Measurements from ENCODE around the gene PACS2. TPM values are rescaled to one million over a fixed set of nuclear protein-coding genes. Genes with fewer than 3 reads are reported as not detected.

PACS2 gene
- total RNA-seq, 1 donor from 2014 or later = 48.0 TPM

DNA sequence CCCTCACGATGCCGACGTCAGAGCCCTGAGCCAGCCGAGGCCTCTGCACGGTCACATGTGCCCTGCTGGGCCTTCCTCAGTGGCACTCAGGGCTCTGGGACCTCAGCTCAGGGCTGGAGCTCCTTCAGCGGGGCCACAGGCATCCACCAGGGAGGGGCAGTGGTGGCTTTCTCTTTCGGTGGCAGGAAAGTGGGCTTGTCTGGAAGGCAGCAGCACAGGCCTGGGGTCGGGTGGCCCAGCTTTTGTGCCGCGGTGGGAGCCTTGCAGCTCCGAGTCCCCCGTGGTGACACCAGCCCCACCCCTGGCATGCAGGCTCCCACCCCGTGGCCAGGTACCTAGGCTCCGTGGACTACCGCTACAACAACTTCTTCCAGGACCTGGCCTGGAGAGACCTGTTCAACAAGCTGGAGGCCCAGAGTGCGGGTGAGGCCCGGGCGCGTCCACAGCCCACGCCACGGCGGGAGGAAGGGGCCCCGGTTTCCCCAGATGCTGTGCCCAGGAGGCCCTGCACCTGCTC lies 69.6 kb downstream of the PACS2 start:
- H3K36me3 Mint-ChIP-seq (ENCODE audit: low read depth) = peaks cover 8% of the 10 kb centered on the region
- TF ChIP-seq, protein P1, sequence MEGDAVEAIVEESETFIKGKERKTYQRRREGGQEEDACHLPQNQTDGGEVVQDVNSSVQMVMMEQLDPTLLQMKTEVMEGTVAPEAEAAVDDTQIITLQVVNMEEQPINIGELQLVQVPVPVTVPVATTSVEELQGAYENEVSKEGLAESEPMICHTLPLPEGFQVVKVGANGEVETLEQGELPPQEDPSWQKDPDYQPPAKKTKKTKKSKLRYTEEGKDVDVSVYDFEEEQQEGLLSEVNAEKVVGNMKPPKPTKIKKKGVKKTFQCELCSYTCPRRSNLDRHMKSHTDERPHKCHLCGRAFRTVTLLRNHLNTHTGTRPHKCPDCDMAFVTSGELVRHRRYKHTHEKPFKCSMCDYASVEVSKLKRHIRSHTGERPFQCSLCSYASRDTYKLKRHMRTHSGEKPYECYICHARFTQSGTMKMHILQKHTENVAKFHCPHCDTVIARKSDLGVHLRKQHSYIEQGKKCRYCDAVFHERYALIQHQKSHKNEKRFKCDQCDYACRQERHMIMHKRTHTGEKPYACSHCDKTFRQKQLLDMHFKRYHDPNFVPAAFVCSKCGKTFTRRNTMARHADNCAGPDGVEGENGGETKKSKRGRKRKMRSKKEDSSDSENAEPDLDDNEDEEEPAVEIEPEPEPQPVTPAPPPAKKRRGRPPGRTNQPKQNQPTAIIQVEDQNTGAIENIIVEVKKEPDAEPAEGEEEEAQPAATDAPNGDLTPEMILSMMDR (IDR thresholded peaks at IDR 0.05) = no peak
- no peak for ATAC-seq (ENCODE audit: low read depth)
- no peaks in the 10 kb centered on the region for H3K27me3 Mint-ChIP-seq
- CTCF ChIA-PET = interaction anchor here (1.8 kb wide), 1 partner anchor 13 kb away, joined by 6 read pairs; no protein-coding TSS in a partner anchor
- H3K27ac Mint-ChIP-seq = no peak overlapping the region
- no peaks in the 10 kb centered on the region for H3K9me3 Mint-ChIP-seq
- peaks cover 2% of the 10 kb centered on the region for H3K4me1 Mint-ChIP-seq
- POLR2A ChIA-PET = no interaction called here
- no peak overlapping the region for H3K4me3 Mint-ChIP-seq
- intact Hi-C loops (cut with micrococcal nuclease) = no loop called here
- DNase-seq = no peak

DNA sequence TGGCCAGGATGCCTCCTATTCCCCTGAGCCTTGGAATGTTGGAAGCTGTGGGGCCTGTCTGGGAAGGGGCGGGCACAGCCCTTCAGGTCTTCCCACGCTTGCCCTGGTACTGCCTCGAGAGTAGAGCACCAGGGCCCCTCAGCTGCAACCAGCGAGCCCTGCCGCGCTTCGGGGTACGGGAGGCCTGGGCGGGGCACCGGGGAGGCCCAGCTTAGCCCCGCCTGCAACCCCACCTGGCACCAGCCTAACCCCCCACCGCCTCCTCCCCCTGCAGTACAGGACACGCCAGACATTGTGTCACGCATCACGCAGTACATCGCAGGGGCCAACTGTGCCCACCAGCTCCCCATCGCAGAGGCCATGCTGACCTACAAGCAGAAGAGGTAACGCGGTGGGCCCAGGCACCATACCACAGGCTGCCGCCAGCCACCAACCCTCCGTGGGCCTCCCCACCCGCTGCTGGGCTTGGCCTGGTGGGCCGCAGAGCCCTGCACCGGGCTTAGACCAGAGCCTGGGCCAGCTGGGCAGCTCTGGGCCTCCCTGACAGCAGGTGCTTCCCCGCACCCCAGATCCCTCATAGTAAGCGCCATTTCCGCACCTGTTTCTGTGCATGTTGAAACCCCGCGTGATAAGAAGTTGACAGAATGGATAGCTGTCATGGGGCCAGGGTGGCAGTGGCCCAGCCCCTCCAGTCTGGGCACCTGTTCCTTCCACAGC lies 70.2 kb downstream of the PACS2 start:
- ATAC-seq (ENCODE audit: low read depth) = no peak
- H3K4me1 Mint-ChIP-seq = peaks cover 3% of the 10 kb centered on the region
- no peaks in the 10 kb centered on the region for H3K9me3 Mint-ChIP-seq
- TF ChIP-seq, protein P1 (IDR thresholded peaks at IDR 0.05) = no peak
- peaks cover 8% of the 10 kb centered on the region for H3K36me3 Mint-ChIP-seq (ENCODE audit: low read depth)
- intact Hi-C loops (cut with micrococcal nuclease) = no loop called here
- POLR2A ChIA-PET = no interaction called here
- no peak overlapping the region for H3K27ac Mint-ChIP-seq
- DNase-seq = no peak
- no peaks in the 10 kb centered on the region for H3K27me3 Mint-ChIP-seq
- CTCF ChIA-PET = interaction anchor here (1.8 kb wide), 1 partner anchor 14 kb away, joined by 6 read pairs; no protein-coding TSS in a partner anchor
- H3K4me3 Mint-ChIP-seq = no peak overlapping the region

DNA sequence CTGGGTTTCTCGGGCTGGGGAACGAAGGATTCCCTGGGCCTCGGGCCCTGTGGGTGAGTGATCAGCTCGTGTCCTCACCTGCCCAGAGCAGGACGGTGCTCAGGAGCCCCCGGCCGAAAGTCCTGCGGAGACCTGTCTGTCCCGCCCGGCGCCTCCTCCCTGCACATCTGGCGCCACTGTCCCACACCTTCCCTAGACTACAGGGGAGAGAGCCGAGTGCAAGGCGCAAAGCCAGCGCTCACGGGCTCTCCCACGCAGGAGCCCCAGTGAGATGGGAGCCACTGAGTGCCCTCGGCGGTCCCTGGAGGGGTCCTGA lies 70.7 kb downstream of the PACS2 start:
- TF ChIP-seq, protein P1 (IDR thresholded peaks at IDR 0.05) = no peak
- Mint-ChIP-seq H3K4me1 (peaks cover 8% of the 10 kb centered on the region), H3K4me3 (no peak overlapping the region), H3K27me3 (no peaks in the 10 kb centered on the region), H3K27ac (no peak overlapping the region), H3K36me3 (ENCODE audit: low read depth) (peaks cover 8% of the 10 kb centered on the region), H3K9me3 (no peaks in the 10 kb centered on the region)
- DNase-seq (no peak), ATAC-seq (ENCODE audit: low read depth) (no peak)
- ChIA-PET POLR2A (no interaction called here), CTCF (interaction anchor here (1.8 kb wide), 1 partner anchor 15 kb away, joined by 6 read pairs; no protein-coding TSS in a partner anchor)
- intact Hi-C loops (cut with micrococcal nuclease) = no loop called here

DNA sequence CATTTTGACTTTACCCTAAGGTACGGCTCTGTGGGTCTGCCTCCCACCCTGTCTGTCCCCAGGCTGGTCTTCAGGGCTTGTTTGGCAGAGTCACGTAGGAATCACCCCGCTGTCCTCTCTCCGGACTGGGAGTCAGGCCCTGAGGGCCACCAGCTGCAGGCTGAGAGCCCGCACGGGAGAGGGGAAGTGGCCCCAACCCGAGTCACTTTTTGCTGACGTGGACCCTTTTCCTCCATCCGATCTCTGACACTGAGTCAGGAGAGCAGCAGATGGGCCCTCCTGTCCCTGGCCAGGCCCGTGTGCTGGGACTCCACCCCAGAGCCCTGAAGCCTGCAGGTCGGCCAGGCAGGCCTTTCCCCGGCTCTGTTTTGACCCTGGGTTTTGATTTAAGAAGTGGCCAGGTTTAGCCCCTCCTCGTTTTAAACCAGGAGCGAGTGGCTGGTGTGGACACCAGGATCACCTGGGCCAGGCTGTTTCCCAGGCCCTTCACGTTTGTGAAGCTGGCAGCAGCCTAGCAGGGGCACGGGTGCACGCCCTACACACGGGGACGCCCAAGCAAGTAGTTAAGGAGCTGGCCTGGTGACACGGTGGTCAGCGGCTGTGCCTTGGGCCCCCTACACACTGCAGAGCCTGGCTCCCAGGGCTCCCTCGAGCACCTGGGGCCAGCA lies 71.3 kb downstream of the PACS2 start:
- Mint-ChIP-seq H3K4me1 (peaks cover 12% of the 10 kb centered on the region), H3K36me3 (ENCODE audit: low read depth) (peaks cover 8% of the 10 kb centered on the region), H3K9me3 (no peaks in the 10 kb centered on the region), H3K27me3 (no peaks in the 10 kb centered on the region), H3K4me3 (no peak overlapping the region), H3K27ac (no peak overlapping the region)
- no peak for DNase-seq
- ChIA-PET CTCF (interaction anchor here (1.8 kb wide), 1 partner anchor 15 kb away, joined by 6 read pairs; no protein-coding TSS in a partner anchor), POLR2A (no interaction called here)
- no peak for ATAC-seq (ENCODE audit: low read depth)
- intact Hi-C loops (cut with micrococcal nuclease) = no loop called here
- TF ChIP-seq, protein P1 (IDR thresholded peaks at IDR 0.05) = no peak

Measured in activated B cell treated with CpG ODN at 0.5 μM for 24 hours (primary cell).